ENCODE measurements around the gene TMEFF1.

DNA sequence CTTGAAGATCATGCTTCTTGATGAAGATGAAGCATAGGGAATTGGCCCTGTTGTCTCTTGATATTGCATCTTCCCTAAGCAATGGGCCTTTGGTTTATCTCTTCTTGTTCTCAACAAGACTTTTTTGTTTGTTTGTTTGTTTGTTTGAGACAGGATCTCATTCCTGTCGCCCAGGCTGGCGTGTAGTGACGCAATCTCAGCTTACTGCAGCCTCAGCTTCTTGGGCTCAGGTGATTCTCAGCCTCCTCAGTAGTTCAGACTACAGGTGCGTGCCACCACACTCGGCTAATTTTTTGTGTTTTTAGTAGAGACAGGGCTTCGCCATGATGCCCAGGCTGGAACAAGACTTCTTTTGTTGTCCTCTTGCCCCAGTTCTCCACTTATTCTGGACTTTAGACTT lies 5.2 kb downstream of the TMEFF1 start:
- TF ChIP-seq CEBPB (IDR thresholded peaks at IDR 0.05; ENCODE audit: borderline replicate concordance in 1 of 2, low read depth in 2 of 2, low read length in 2 of 2) (no peak), POLR2A (IDR thresholded peaks at IDR 0.05; ENCODE audit: low read depth, low read length) (no peak)
- TF ChIP-seq, protein P1, sequence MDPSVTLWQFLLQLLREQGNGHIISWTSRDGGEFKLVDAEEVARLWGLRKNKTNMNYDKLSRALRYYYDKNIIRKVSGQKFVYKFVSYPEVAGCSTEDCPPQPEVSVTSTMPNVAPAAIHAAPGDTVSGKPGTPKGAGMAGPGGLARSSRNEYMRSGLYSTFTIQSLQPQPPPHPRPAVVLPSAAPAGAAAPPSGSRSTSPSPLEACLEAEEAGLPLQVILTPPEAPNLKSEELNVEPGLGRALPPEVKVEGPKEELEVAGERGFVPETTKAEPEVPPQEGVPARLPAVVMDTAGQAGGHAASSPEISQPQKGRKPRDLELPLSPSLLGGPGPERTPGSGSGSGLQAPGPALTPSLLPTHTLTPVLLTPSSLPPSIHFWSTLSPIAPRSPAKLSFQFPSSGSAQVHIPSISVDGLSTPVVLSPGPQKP (IDR thresholded peaks at IDR 0.05; ENCODE audit: low read depth, low read length): no peak

Measured in GM12878 (cell line).